Trophoblast cell (in vitro differentiated cells and primary cell): ENCODE measurements around the gene TSC2.
A peak's percentile ranks its signal among the peaks of the same experiment; 100 is the strongest.

Experiments
- DNase-seq, 2 donors: peaks; one replicate each; pipeline ENCODE4 v3.0.0-alpha.2; 2016
- H2AFZ ChIP-seq: 2 replicates; pipeline ENCODE4 v1.6.1; 2013; ENCODE audit warnings: low read length, moderate library complexity, mild to moderate bottlenecking; ENCODE audit not compliant: insufficient read depth, poor library complexity
- H2AK5ac ChIP-seq: 2 replicates; pipeline ENCODE4 v1.6.1; 2013; ENCODE audit warnings: mild to moderate bottlenecking, low read length
- H2BK120ac ChIP-seq: 2 replicates; pipeline ENCODE4 v1.6.1; 2013; ENCODE audit warnings: low read length, mild to moderate bottlenecking, moderate library complexity; ENCODE audit not compliant: insufficient read depth, poor library complexity
- H2BK12ac ChIP-seq: 2 replicates; pipeline ENCODE4 v1.6.1; 2013; ENCODE audit warnings: mild to moderate bottlenecking, low read length, moderate library complexity
- H2BK5ac ChIP-seq: 2 replicates; pipeline ENCODE4 v1.6.1; 2013; ENCODE audit warnings: low read length, low read depth, moderate library complexity, mild to moderate bottlenecking; ENCODE audit not compliant: poor library complexity
- H3K14ac ChIP-seq: 2 replicates; pipeline ENCODE4 v1.6.1; 2013; ENCODE audit warnings: mild to moderate bottlenecking, low read length
- H3K18ac ChIP-seq: 2 replicates; pipeline ENCODE4 v1.6.1; 2013; ENCODE audit warnings: mild to moderate bottlenecking, low read length
- H3K23ac ChIP-seq: 2 replicates; pipeline ENCODE4 v1.6.1; 2013; ENCODE audit warnings: low read length
- H3K27ac ChIP-seq: 2 replicates; pipeline ENCODE4 v1.5.1; 2013; ENCODE audit warnings: low read depth, mild to moderate bottlenecking, inconsistent platforms, low read length, moderate library complexity
- H3K27me3 ChIP-seq: 2 replicates; pipeline ENCODE4 v1.6.1; 2013; ENCODE audit warnings: inconsistent platforms, mild to moderate bottlenecking, low read length, moderate library complexity; ENCODE audit not compliant: insufficient read depth
- H3K36me3 ChIP-seq, 2 experiments: 1 replicate in 1 of 2; 2 replicates in 1 of 2; pipeline ENCODE4 v1.6.1; 2013; ENCODE audit warnings: low read length in 2 of 2, mild to moderate bottlenecking in 2 of 2, moderate library complexity in 1 of 2; ENCODE audit not compliant: insufficient read depth in 2 of 2, control insufficient read depth in 1 of 2
- H3K4ac ChIP-seq: 2 replicates; pipeline ENCODE4 v1.6.1; 2013; ENCODE audit warnings: low read depth, mild to moderate bottlenecking, low read length, moderate library complexity
- H3K4me1 ChIP-seq, 2 experiments: 1 replicate in 1 of 2; 2 replicates in 1 of 2; pipeline ENCODE4 v1.6.1; 2013; ENCODE audit warnings: low read length in 2 of 2, mild to moderate bottlenecking in 2 of 2, moderate library complexity in 1 of 2; ENCODE audit not compliant: insufficient read depth in 2 of 2, control insufficient read depth in 1 of 2
- H3K4me2 ChIP-seq: 2 replicates; pipeline ENCODE4 v1.6.1; 2013; ENCODE audit warnings: inconsistent platforms, mild to moderate bottlenecking, low read length, moderate library complexity
- H3K4me3 ChIP-seq: 2 replicates; pipeline ENCODE4 v1.5.1; 2013; ENCODE audit warnings: mild to moderate bottlenecking, low read depth, low read length, inconsistent platforms
- H3K79me1 ChIP-seq: one replicate; pipeline ENCODE4 v1.6.1; 2013; ENCODE audit warnings: low read length
- H3K79me2 ChIP-seq: 2 replicates; pipeline ENCODE4 v1.6.1; 2013; ENCODE audit warnings: low read length, mild to moderate bottlenecking; ENCODE audit not compliant: control insufficient read depth, insufficient read depth, poor library complexity
- H3K9ac ChIP-seq: 2 replicates; pipeline ENCODE4 v1.6.1; 2013; ENCODE audit warnings: mild to moderate bottlenecking, low read length
- H3K9me3 ChIP-seq: 2 replicates; pipeline ENCODE4 v1.6.1; 2013; ENCODE audit warnings: low read depth, mild to moderate bottlenecking, control low read depth, inconsistent platforms, low read length; ENCODE audit not compliant: insufficient read depth
- H4K12ac ChIP-seq: 2 replicates; pipeline ENCODE4 v1.6.1; 2013; ENCODE audit warnings: low read depth, mild to moderate bottlenecking, low read length, moderate library complexity
- H4K8ac ChIP-seq: 2 replicates; pipeline ENCODE4 v1.6.1; 2013; ENCODE audit warnings: low read depth, mild to moderate bottlenecking, low read length, moderate library complexity
- H4K91ac ChIP-seq: one replicate; pipeline ENCODE4 v1.6.1; 2013; ENCODE audit warnings: low read depth, mild to moderate bottlenecking, low read length, moderate library complexity
- WGBS: extraction: QIAGEN DNeasy Blood & Tissue Kit; methylation state at CpG from one replicate; pipeline ENCODE4 v1.1.7; 2013; ENCODE audit warnings: missing lambda C conversion rate; ENCODE audit not compliant: insufficient read length, insufficient coverage; ENCODE audit errors: extremely low coverage; 5-methylcytosine and 5-hydroxymethylcytosine counted together

Gene TSC2

DNA sequence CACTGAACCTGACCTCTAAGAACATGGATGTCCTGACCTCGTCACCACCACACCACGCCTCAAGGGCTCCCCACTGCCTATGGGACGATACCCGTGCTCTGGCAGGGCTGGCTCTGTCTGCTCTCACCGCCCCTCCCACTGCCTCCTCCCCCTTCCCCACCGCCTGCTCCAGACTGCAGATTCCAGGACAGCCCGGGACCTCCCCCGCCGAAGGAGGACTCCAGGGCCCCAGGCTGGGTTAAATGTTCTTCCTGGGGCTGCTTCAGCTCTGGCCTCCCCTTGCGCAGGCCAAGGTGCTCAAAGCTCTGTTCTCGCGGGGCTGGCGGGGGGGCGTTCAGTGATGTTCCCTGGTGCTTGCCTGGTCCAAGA, 25.1 kb upstream of the TSC2 start:
- no peaks in the 10 kb centered on the region for H3K36me3 ChIP-seq
- H3K18ac ChIP-seq = no peak overlapping the region
- no peak overlapping the region for H2BK12ac ChIP-seq
- no peak overlapping the region for H2AK5ac ChIP-seq
- peaks cover 22% of the 10 kb centered on the region for H3K27me3 ChIP-seq
- peak overlapping the region; percentile 48 for H3K9ac ChIP-seq
- peaks cover 3% of the 10 kb centered on the region for H3K79me2 ChIP-seq
- H3K23ac ChIP-seq = no peak overlapping the region
- peak overlapping the region; percentile 5 for H4K12ac ChIP-seq
- peak overlapping the region; percentile 44 for H3K4me3 ChIP-seq
- peaks cover 18% of the 10 kb centered on the region for H3K79me1 ChIP-seq
- H3K9me3 ChIP-seq = peaks cover 5% of the 10 kb centered on the region
- peak overlapping the region; percentile 65 for H4K91ac ChIP-seq
- peak overlapping the region; percentile 10 for H2BK5ac ChIP-seq
- peak overlapping the region; percentile 23 for H2AFZ ChIP-seq
- peak overlapping the region; percentile 16 for H2BK120ac ChIP-seq
- no CpG with 5 or more reads among the region's 14 CpGs for WGBS
- peak overlapping the region; percentile 76 for H3K27ac ChIP-seq
- H3K14ac ChIP-seq = peak overlapping the region; percentile 35
- peak overlapping the region; percentile 78 for H3K4me2 ChIP-seq
- peak overlapping the region; percentile 63 for H4K8ac ChIP-seq
- peak overlapping the region; percentile 13 for H3K4ac ChIP-seq
- DNase-seq = peak in 1 of 2 donors; percentile 47
- peaks cover 25 to 28% of the 10 kb centered on the region in 2 experiments for H3K4me1 ChIP-seq

DNA sequence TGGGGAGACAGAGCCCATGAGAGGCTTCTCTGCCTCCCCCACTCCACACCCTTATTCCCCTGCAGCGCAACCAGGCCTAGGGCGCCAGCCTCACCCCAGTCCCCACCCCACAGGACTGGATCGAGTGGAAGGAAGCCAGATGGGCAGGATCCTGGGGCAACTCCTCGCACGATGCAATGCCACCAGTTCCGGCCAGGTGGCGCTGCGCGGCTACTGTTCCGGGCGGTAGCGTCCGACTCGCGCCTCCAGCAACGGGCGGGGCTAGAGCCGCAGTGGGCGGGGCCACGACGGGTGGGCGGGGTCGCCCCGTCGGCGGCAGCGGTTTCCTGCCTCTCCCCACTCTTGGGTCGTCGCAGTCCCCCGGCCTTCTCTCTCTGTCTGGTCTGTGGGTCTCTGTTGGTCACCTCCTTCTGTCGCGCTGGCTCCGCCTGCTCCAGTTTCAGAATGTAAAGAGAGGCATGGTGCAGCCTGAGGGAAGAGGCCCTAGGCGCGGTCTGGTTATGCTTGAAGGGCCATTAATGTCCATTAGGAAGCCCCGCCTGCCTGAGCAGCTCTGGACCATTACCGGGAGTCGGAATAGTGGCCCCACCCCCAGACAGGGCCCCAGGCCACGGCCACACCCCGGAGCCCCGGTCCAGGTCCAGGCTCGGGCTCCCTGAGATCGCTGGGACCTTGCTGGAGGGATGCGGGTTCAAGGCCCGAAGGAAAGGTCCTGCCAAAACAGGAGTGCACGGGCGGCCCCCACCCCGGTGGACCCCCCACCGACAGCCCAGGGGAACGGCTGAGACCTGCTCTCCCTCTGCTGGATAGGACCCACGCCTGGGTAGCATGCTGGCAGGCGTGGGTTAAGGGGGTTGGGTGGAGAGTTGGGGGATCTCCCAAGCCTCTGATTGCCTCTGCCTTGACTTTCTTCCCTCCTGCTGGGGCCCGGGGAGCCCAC, 24.4 kb upstream of the TSC2 start:
- Histone ChIP-seq H2AK5ac (peak overlapping the region; percentile 12), H4K91ac (peak overlapping the region; percentile 65), H3K9me3 (peaks cover 5% of the 10 kb centered on the region), H3K4ac (peak overlapping the region; percentile 26), H3K4me2 (peak overlapping the region; percentile 78), H4K8ac (peak overlapping the region; percentile 82), H3K4me1 (peaks cover 29 to 31% of the 10 kb centered on the region in 2 experiments), H2BK5ac (peak overlapping the region; percentile 48), H3K27ac (peak overlapping the region; percentile 76), H2BK120ac (peak overlapping the region; percentile 24), H2BK12ac (peak overlapping the region; percentile 62), H3K14ac (peak overlapping the region; percentile 63), H3K36me3 (no peaks in the 10 kb centered on the region), H3K4me3 (peak overlapping the region; percentile 44), H3K23ac (no peak overlapping the region), H3K27me3 (peaks cover 20% of the 10 kb centered on the region), H3K9ac (peak overlapping the region; percentile 48), H3K18ac (peak overlapping the region; percentile 25), H4K12ac (peak overlapping the region; percentile 54), H3K79me2 (peaks cover 3% of the 10 kb centered on the region), H2AFZ (peak overlapping the region; percentile 23), H3K79me1 (peaks cover 18% of the 10 kb centered on the region)
- peak; percentile 84 to 96 for DNase-seq
- WGBS = no CpG with 5 or more reads among the region's 53 CpGs

DNA sequence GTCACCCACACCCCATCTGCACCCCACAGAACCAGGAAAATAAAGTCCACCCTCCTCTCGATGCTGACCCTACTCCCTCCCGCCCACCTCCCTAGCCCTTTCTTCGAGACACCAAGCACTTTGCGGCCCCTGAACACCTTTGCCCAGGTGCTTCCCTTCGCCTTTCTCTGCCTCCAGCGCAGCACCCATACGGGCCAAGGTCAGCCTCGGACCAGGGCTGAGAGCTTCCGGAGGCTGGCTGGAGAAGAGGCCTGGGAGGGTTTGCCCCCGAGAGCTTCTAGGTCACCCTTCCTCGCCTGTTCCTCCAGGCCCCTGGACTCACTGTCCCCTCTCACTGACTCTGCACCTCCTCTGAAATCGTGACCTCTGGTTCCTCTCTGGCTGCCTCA, 23.8 kb upstream of the TSC2 start:
- Histone ChIP-seq H3K4me2 (no peak overlapping the region), H3K79me1 (peaks cover 18% of the 10 kb centered on the region), H4K8ac (peak overlapping the region; percentile 82), H3K4me1 (peaks cover 29 to 31% of the 10 kb centered on the region in 2 experiments), H2AK5ac (peak overlapping the region; percentile 12), H3K36me3 (no peaks in the 10 kb centered on the region), H3K18ac (no peak overlapping the region), H3K27ac (no peak overlapping the region), H3K4ac (peak overlapping the region; percentile 26), H3K27me3 (peaks cover 18% of the 10 kb centered on the region), H3K23ac (no peak overlapping the region), H4K91ac (peak overlapping the region; percentile 63), H4K12ac (peak overlapping the region; percentile 54), H2BK5ac (peak overlapping the region; percentile 48), H3K9me3 (peaks cover 5% of the 10 kb centered on the region), H3K4me3 (no peak overlapping the region), H3K9ac (no peak overlapping the region), H2AFZ (no peak overlapping the region), H3K14ac (peak overlapping the region; percentile 63), H3K79me2 (peaks cover 3% of the 10 kb centered on the region), H2BK12ac (peak overlapping the region; percentile 66), H2BK120ac (peak overlapping the region; percentile 24)
- DNase-seq = no peak
- WGBS = no CpG with 5 or more reads among the region's 12 CpGs

DNA sequence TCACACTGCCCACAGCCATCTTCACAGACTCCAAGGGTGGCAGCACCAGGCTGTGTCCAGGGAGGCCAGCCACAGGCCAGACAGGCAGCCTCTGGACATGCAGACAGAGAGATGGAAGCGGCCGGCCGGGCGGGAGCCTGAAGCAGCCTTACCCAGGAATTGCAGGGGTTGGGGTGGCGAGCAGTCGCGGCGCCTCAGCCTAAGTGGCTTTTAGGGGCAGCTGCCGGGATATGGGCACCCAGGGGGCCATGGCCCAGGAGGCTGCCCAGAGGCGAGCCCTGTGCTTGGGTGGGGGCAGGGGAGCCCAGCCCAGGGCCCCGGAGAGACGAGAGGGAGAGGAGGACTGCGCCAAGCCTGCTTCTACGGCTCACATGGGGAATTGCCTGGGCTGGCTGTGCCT, 22.5 kb upstream of the TSC2 start:
- H3K27me3 ChIP-seq = peaks cover 6% of the 10 kb centered on the region
- DNase-seq = no peak
- WGBS = no CpG with 5 or more reads among the region's 14 CpGs
- peaks cover 5 to 8% of the 10 kb centered on the region in 2 experiments for H3K36me3 ChIP-seq
- no peak overlapping the region for H3K4me3 ChIP-seq
- H3K79me1 ChIP-seq = peaks cover 18% of the 10 kb centered on the region
- H3K18ac ChIP-seq = no peak overlapping the region
- no peak overlapping the region for H3K4ac ChIP-seq
- peaks cover 3% of the 10 kb centered on the region for H3K79me2 ChIP-seq
- H3K23ac ChIP-seq = no peak overlapping the region
- peak overlapping the region; percentile 3 for H2AK5ac ChIP-seq
- peaks cover 4% of the 10 kb centered on the region for H3K9me3 ChIP-seq
- H2BK12ac ChIP-seq = no peak overlapping the region
- no peak overlapping the region for H4K12ac ChIP-seq
- H2AFZ ChIP-seq = no peak overlapping the region
- no peak overlapping the region for H2BK120ac ChIP-seq
- no peak overlapping the region for H4K8ac ChIP-seq
- H3K9ac ChIP-seq = no peak overlapping the region
- H3K4me1 ChIP-seq = peaks cover 21 to 24% of the 10 kb centered on the region in 2 experiments
- H2BK5ac ChIP-seq = no peak overlapping the region
- no peak overlapping the region for H3K4me2 ChIP-seq
- no peak overlapping the region for H3K14ac ChIP-seq
- no peak overlapping the region for H4K91ac ChIP-seq
- H3K27ac ChIP-seq = no peak overlapping the region
